Duodenal mucosa (tissue), 2 donors: Measurements from ENCODE around the gene TRAF1.
A peak's percentile ranks its signal among the peaks of the same experiment; 100 is the strongest.

Experiments used
- H3K27ac ChIP-seq: one replicate; pipeline ENCODE4 v1.7.0; 2013; ENCODE audit warnings: low read depth, low read length
- H3K27me3 ChIP-seq, 2 donors: one replicate each; pipeline ENCODE4 v1.7.0; 2013; ENCODE audit warnings: low read length in 2 of 2, control low read depth in 1 of 2; ENCODE audit not compliant: insufficient read depth in 2 of 2, control insufficient read depth in 1 of 2
- H3K36me3 ChIP-seq, 2 donors: one replicate each; pipeline ENCODE4 v1.7.0; 2013; ENCODE audit warnings: low read length in 2 of 2, control low read depth in 1 of 2; ENCODE audit not compliant: insufficient read depth in 2 of 2, control insufficient read depth in 1 of 2
- H3K4me1 ChIP-seq, 2 donors: one replicate each; pipeline ENCODE4 v1.7.0; 2013; ENCODE audit warnings: low read length in 2 of 2, control low read depth in 1 of 2; ENCODE audit not compliant: insufficient read depth in 2 of 2, control insufficient read depth in 1 of 2
- H3K4me3 ChIP-seq, 2 donors: one replicate each; pipeline ENCODE4 v1.7.0; 2013; ENCODE audit warnings: low read length in 2 of 2, low read depth in 1 of 2
- H3K9ac ChIP-seq, 2 donors: one replicate each; pipeline ENCODE4 v1.7.0; 2013; ENCODE audit warnings: low read length in 2 of 2, low read depth in 1 of 2
- H3K9me3 ChIP-seq, 2 donors: one replicate each; pipeline ENCODE4 v1.7.0; 2013; ENCODE audit warnings: low read length in 2 of 2, control low read depth in 1 of 2; ENCODE audit not compliant: control insufficient read depth in 1 of 2

TRAF1 gene

GRCh38 chr9:120923620-120924328 lies 2.8 kb downstream of the TRAF1 start:
- peak overlapping the region; percentile 32 to 34 for H3K9ac ChIP-seq
- H3K36me3 ChIP-seq = no peaks in the 10 kb centered on the region
- no peaks in the 10 kb centered on the region for H3K27me3 ChIP-seq
- peak overlapping the region; percentile 2 to 11 for H3K4me3 ChIP-seq
- H3K4me1 ChIP-seq = peaks cover 4 to 7% of the 10 kb centered on the region in 2 donors
- H3K9me3 ChIP-seq = no peaks in the 10 kb centered on the region
- no peak overlapping the region for H3K27ac ChIP-seq

- Histone ChIP-seq H3K4me3 (no peak overlapping the region), H3K27ac (no peak overlapping the region)
These were observed 4.0 kb downstream of the TRAF1 start for GRCh38 chr9:120922404-120923195.

GRCh38 chr9:120921661-120922181 lies 4.9 kb downstream of the TRAF1 start:
- H3K27ac ChIP-seq = no peak overlapping the region
- no peaks in the 10 kb centered on the region for H3K36me3 ChIP-seq
- no peaks in the 10 kb centered on the region for H3K27me3 ChIP-seq
- no peak overlapping the region for H3K9ac ChIP-seq
- H3K4me3 ChIP-seq = no peak overlapping the region
- peaks cover 2 to 10% of the 10 kb centered on the region in 2 donors for H3K4me1 ChIP-seq
- H3K9me3 ChIP-seq = no peaks in the 10 kb centered on the region

More at GRCh38 chr9:120922404-120923195, 4.0 kb downstream of the TRAF1 start:
- Histone ChIP-seq H3K36me3 (no peaks in the 10 kb centered on the region), H3K27me3 (no peaks in the 10 kb centered on the region), H3K9ac (no peak overlapping the region), H3K9me3 (no peaks in the 10 kb centered on the region), H3K4me1 (peaks cover 4 to 10% of the 10 kb centered on the region in 2 donors)

DNA sequence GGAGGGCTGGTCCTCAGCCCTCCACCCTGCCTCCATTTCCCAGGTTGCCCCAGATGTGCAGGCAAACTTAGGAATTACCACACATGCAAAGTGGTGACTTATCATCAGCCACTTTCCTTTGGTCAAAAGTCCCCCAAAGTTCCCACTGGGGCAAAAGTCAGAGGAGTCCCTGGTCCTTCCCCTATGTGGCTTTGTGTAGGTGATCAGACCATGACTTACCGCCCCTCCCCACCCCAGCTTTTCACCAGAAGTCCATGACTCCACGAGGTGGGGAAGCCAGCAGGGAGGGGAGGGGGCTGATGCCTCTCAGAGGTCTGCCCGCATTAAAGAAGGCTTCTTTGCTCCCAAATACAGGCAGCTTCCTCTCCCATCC lies 5.8 kb downstream of the TRAF1 start:
- H3K4me1 ChIP-seq = peaks cover 0 to 10% of the 10 kb centered on the region in 2 donors
- H3K4me3 ChIP-seq = no peak overlapping the region
- no peak overlapping the region for H3K27ac ChIP-seq
- H3K9ac ChIP-seq = peak overlapping the region in 1 of 2 donors; percentile 41
- H3K27me3 ChIP-seq = no peaks in the 10 kb centered on the region
- no peaks in the 10 kb centered on the region for H3K9me3 ChIP-seq
- no peaks in the 10 kb centered on the region for H3K36me3 ChIP-seq

GRCh38 chr9:120919843-120920805 lies 6.5 kb downstream of the TRAF1 start:
- no peaks in the 10 kb centered on the region for H3K36me3 ChIP-seq
- peak overlapping the region in 1 of 2 donors; percentile 41 for H3K9ac ChIP-seq
- no peak overlapping the region for H3K27ac ChIP-seq
- no peaks in the 10 kb centered on the region for H3K27me3 ChIP-seq
- no peaks in the 10 kb centered on the region for H3K9me3 ChIP-seq
- peaks cover 0 to 10% of the 10 kb centered on the region in 2 donors for H3K4me1 ChIP-seq
- H3K4me3 ChIP-seq = no peak overlapping the region

GRCh38 chr9:120918931-120919842 lies 7.4 kb downstream of the TRAF1 start:
- H3K27ac ChIP-seq = peak overlapping the region; percentile 22
- H3K4me1 ChIP-seq = peaks cover 0 to 14% of the 10 kb centered on the region in 2 donors
- no peaks in the 10 kb centered on the region for H3K36me3 ChIP-seq
- peak overlapping the region in 1 of 2 donors; percentile 26 for H3K9ac ChIP-seq
- H3K27me3 ChIP-seq = no peaks in the 10 kb centered on the region
- no peak overlapping the region for H3K4me3 ChIP-seq
- H3K9me3 ChIP-seq = no peaks in the 10 kb centered on the region

DNA sequence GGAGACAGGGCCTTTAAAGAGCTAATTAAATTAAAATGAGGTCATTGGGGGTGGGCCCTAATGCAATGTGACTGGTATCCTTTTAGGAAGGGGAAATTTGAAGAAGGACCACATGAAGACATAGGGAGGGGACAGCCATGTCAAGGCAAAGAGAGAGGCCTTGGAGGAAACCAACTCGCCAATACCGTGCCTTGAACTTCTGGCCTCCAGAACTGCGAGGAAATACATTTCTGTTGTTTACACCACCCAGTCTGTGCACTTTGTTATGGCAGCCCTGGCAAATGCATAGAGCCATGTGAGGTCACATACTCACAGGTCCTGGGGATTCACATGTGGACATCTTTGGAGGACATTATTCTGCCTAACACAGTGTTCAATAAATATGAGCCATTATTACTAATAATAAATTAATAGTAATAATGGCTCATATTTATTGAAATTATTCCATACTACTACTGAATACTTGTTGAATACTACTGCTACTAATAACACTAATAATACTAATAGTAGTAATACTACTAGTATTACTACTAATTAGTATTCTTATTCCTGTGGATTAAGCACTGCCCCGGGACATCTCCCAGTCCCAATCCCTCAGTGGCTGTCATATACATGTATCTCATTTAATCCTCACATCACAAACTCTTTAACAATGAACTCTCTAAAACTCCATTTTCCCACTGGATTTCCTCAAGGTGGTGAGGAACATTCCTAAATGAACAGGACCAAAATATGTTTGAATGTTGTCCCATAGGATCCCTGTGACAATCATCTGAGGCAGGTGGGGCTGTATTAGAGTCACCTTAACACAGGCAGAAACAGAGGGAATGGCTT lies 8.4 kb downstream of the TRAF1 start:
- no peak overlapping the region for H3K9ac ChIP-seq
- no peaks in the 10 kb centered on the region for H3K27me3 ChIP-seq
- no peak overlapping the region for H3K27ac ChIP-seq
- H3K36me3 ChIP-seq = no peaks in the 10 kb centered on the region
- no peaks in the 10 kb centered on the region for H3K9me3 ChIP-seq
- no peak overlapping the region for H3K4me3 ChIP-seq
- H3K4me1 ChIP-seq = peaks cover 0 to 14% of the 10 kb centered on the region in 2 donors

- Histone ChIP-seq H3K27me3 (no peaks in the 10 kb centered on the region), H3K36me3 (peaks cover 0 to 5% of the 10 kb centered on the region in 2 donors), H3K9ac (no peak overlapping the region), H3K9me3 (no peaks in the 10 kb centered on the region), H3K4me3 (no peak overlapping the region), H3K27ac (no peak overlapping the region), H3K4me1 (peaks cover 0 to 14% of the 10 kb centered on the region in 2 donors)
These were observed 9.4 kb downstream of the TRAF1 start for GRCh38 chr9:120916991-120917880.
